Activated T-cell treated with anti-CD3 and anti-CD28 coated beads, Interleukin-2, amount 50 U/mL, for 72 hours (primary cell): ENCODE results near the gene ZNF85. TPM values are rescaled to one million over a fixed set of nuclear protein-coding genes. Genes with fewer than 3 reads are reported as not detected.

Source experiments
- ATAC-seq, 2 donors: fragments of 150-1000 bp; cut with Tn5 transposase; replicated peaks in 1 of 2; 2 replicates each; pipeline ENCODE4 v1.10.0; 2021; ENCODE audit warnings: moderate library complexity in 2 of 2, mild to moderate bottlenecking in 1 of 2
- DNase-seq, 2 donors: peaks; one replicate each; pipeline ENCODE4 v3.0.0; 2021 to 2022; ENCODE audit warnings: mixed read lengths in 1 of 2
- H3K27ac Mint-ChIP-seq: one replicate; pipeline ENCODE4 v1.8.0; 2022; ENCODE audit warnings: mild to moderate bottlenecking, moderate library complexity, mixed read lengths
- H3K27me3 Mint-ChIP-seq: one replicate; pipeline ENCODE4 v1.8.0; 2022; ENCODE audit warnings: low read depth, mixed read lengths
- H3K36me3 Mint-ChIP-seq, 2 donors: one replicate each; pipeline ENCODE4 v1.8.0; 2022; ENCODE audit warnings: mixed read lengths in 2 of 2, mild to moderate bottlenecking in 1 of 2; ENCODE audit not compliant: insufficient read depth in 2 of 2
- H3K4me1 Mint-ChIP-seq: one replicate; pipeline ENCODE4 v1.8.0; 2022; ENCODE audit warnings: low read depth, mixed read lengths
- H3K4me3 Mint-ChIP-seq, 2 donors: one replicate each; pipeline ENCODE4 v1.8.0; 2022; ENCODE audit warnings: mild to moderate bottlenecking in 2 of 2, mixed read lengths in 2 of 2, moderate library complexity in 2 of 2
- H3K9me3 Mint-ChIP-seq, 2 donors: one replicate each; pipeline ENCODE4 v1.8.0; 2022; ENCODE audit warnings: mixed read lengths in 2 of 2
- total RNA-seq, 2 donors: library from RNA; stranded (reverse); gene quantifications; one replicate each; pipeline ENCODE4 v1.2.3, GENCODE V29; 2022

The ZNF85 gene
- total RNA-seq, 2 donors from 2014 or later: 23.8 to 25.0 TPM

DNA sequence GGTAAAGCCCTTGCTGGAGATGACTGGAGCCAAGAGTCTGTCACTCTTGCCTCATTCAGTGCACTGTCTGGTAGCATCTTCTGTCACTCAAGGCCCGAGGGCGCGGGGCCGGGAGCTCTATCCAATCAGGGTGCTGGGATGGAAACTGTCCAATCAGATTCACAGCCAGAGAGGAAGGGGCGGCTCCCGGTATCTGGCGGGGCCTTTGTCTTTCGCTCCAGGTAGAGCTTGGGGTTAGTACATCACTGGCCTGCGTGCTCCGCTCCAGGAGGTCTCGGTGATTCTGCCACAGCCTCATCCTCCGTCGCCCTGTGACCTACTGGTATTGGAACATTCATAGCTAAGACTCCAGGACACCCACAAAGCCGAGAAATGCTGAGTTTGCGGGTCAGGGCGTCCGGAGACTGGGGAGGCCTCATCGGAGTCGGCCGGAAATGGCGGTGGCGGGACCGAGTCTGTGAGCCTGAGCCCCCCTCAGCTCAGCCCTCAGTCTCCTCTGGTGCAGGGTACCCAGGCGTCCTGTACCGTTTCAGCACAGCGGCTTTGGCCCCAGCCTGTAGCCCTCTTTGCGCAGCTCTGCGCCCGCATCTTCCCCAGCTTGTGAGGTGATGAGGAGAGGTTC is 76.8 kb downstream of the ZNF85 start:
- Mint-ChIP-seq H3K4me3 (peak overlapping the region; percentile 97 to 98), H3K36me3 (peaks cover 5 to 8% of the 10 kb centered on the region in 2 donors), H3K9me3 (no peaks in the 10 kb centered on the region), H3K27me3 (no peaks in the 10 kb centered on the region), H3K4me1 (peaks cover 22% of the 10 kb centered on the region), H3K27ac (peak overlapping the region; percentile 89)
- DNase-seq: peak; percentile 89 to 93
- peak; percentile 100 for ATAC-seq

Other genes starting within 250 kb of the ZNF85 start
- gene ZNF66, start 146.9 kb upstream of the ZNF85 start, total RNA-seq: 10 to 100 TPM in 1 of 2 donors, 1 to 10 TPM in 1; 5.6 to 10.5 TPM
- 10 to 100 TPM; 25.9 to 27.7 TPM for gene ZNF430, start 97.4 kb downstream of the ZNF85 start, total RNA-seq
- gene ZNF714, start 159.0 kb downstream of the ZNF85 start, total RNA-seq: 10 to 100 TPM; 23.9 to 35.7 TPM
- 10 to 100 TPM; 23.3 to 33.3 TPM for gene ZNF431, start 218.8 kb downstream of the ZNF85 start, total RNA-seq